Caco-2 (cell line): ENCODE data around the gene ARHGAP4. TPM values are rescaled to one million over a fixed set of nuclear protein-coding genes. Genes with fewer than 3 reads are reported as not detected.

Experiments
- BruUV-seq: library from RNA; stranded (reverse); fragments of 400-500 nt; replicated peaks from 2 replicates; lab custom pipeline; 2021; lab: Mats Ljungman, UMichigan
- CTCF ChIA-PET: fragments of 300-600 bp; sonication (Branson Sonifier 250); formaldehyde crosslinking; loops from one replicate; lab custom pipeline; 2022; ENCODE audit warnings: antibody characterized with exemption; lab: Charles Lee
- POLR2A ChIA-PET: fragments of 300-600 bp; sonication (Branson Sonifier 250); formaldehyde crosslinking; loops from one replicate; lab custom pipeline; 2022; ENCODE audit warnings: antibody characterized with exemption; lab: Charles Lee
- DNase-seq, 2 experiments: peaks; one replicate each; pipeline versions ENCODE4 v3.0.0 to v3.0.0-alpha.2; 2020 to 2022
- H3K27me3 ChIP-seq: replicated peaks from 2 replicates; pipeline ENCODE4 v1.6.0; 2011; ENCODE audit warnings: low read length; ENCODE audit not compliant: control insufficient read depth, insufficient read depth
- H3K36me3 ChIP-seq: 2 replicates; pipeline ENCODE4 v1.5.1; 2011; ENCODE audit warnings: low read length; ENCODE audit not compliant: control insufficient read depth, insufficient read depth
- H3K4me1 ChIP-seq: fragments of 250-450 bp; sonication (Bioruptor Pico); 2 replicates; pipeline ENCODE4 v1.5.1; 2020; ENCODE audit warnings: mild to moderate bottlenecking
- H3K4me3 ChIP-seq: 2 replicates; pipeline ENCODE4 v1.5.1; 2011; ENCODE audit warnings: low read depth, mild to moderate bottlenecking, control low read depth, low read length
- H3K9me3 ChIP-seq: fragments of 250-450 bp; sonication (Bioruptor Pico); 2 replicates; pipeline ENCODE4 v1.5.1; 2020; ENCODE audit warnings: mild to moderate bottlenecking, moderate library complexity
- H3K27ac Mint-ChIP-seq: one replicate; pipeline ENCODE4 v1.8.0; 2022; ENCODE audit warnings: mixed read lengths; ENCODE audit not compliant: unreplicated experiment
- H3K27me3 Mint-ChIP-seq: one replicate; pipeline ENCODE4 v1.8.0; 2022; ENCODE audit warnings: mixed read lengths; ENCODE audit not compliant: insufficient read depth, unreplicated experiment
- H3K36me3 Mint-ChIP-seq: one replicate; pipeline ENCODE4 v1.8.0; 2022; ENCODE audit warnings: mild to moderate bottlenecking, mixed read lengths; ENCODE audit not compliant: insufficient read depth, unreplicated experiment
- H3K4me1 Mint-ChIP-seq: one replicate; pipeline ENCODE4 v1.8.0; 2022; ENCODE audit warnings: low read depth, mixed read lengths; ENCODE audit not compliant: unreplicated experiment
- H3K4me3 Mint-ChIP-seq: one replicate; pipeline ENCODE4 v1.8.0; 2022; ENCODE audit warnings: mild to moderate bottlenecking, moderate library complexity, mixed read lengths; ENCODE audit not compliant: unreplicated experiment
- H3K9me3 Mint-ChIP-seq: one replicate; pipeline ENCODE4 v1.8.0; 2022; ENCODE audit warnings: mixed read lengths; ENCODE audit not compliant: unreplicated experiment
- intact Hi-C: fragments of 100-400 bp; cut with micrococcal nuclease; formaldehyde crosslinking; loops from one replicate; pipeline ENCODE4 v1.10.0; 2022; ENCODE audit not compliant: unreplicated experiment
- total RNA-seq: library from RNA; stranded (reverse); gene quantifications from 2 replicates; pipeline ENCODE4 v1.2.3, GENCODE V29; 2022
- TF ChIP-seq, protein P1 (sequence below), 2 experiments: fragments of 200-600 bp in 1 of 2; IDR thresholded peaks; 1 replicate in 1 of 2; 2 replicates in 1 of 2; pipeline versions ENCODE4 v1.5.1 to v1.8.0; 2011 to 2022; ENCODE audit warnings: antibody characterized with exemption in 1 of 2, control low read depth in 1 of 2, inconsistent platforms in 1 of 2, low read depth in 1 of 2, low read length in 1 of 2, mild to moderate bottlenecking in 1 of 2, moderate library complexity in 1 of 2; ENCODE audit not compliant: insufficient read depth in 1 of 2, severe bottlenecking in 1 of 2, unreplicated experiment in 1 of 2

ARHGAP4 gene
- total RNA-seq, 1 experiment from 2014 or later, result 15.7 TPM

DNA sequence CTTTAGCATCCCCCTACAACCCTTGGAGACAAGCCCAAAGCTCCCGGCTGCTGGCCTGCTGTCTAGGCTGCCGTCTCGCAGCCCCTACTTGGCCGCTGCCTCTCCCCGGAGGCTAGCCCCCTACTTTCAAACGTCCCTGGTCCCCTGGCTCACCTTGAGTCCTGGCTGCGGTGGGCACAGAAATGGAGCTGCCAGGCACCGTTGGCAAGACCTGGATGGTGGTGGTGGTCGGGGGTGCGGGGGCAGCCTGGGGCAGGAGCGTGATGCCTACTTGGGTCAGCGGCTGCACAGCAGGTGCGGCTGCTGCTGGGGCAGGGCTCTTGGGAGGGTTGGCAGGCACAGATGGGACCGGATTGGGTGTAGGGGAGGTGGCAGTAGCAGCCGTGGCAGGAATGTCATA is 33.6 kb upstream of the ARHGAP4 start:
- Histone ChIP-seq H3K9me3 (no peaks in the 10 kb centered on the region), H3K36me3 (peaks cover 3% of the 10 kb centered on the region; the same call in 1 of the 2 replicates), H3K27me3 (no peaks in the 10 kb centered on the region), H3K4me1 (no peaks in the 10 kb centered on the region), H3K4me3 (no peak overlapping the region)
- Mint-ChIP-seq H3K4me3 (no peak overlapping the region), H3K9me3 (no peaks in the 10 kb centered on the region), H3K36me3 (peaks cover 57% of the 10 kb centered on the region), H3K27me3 (no peaks in the 10 kb centered on the region), H3K27ac (no peak overlapping the region), H3K4me1 (no peaks in the 10 kb centered on the region)
- POLR2A ChIA-PET, result no interaction called here
- CTCF ChIA-PET, result no interaction called here
- intact Hi-C loops, result no loop called here
- TF ChIP-seq, protein P1, sequence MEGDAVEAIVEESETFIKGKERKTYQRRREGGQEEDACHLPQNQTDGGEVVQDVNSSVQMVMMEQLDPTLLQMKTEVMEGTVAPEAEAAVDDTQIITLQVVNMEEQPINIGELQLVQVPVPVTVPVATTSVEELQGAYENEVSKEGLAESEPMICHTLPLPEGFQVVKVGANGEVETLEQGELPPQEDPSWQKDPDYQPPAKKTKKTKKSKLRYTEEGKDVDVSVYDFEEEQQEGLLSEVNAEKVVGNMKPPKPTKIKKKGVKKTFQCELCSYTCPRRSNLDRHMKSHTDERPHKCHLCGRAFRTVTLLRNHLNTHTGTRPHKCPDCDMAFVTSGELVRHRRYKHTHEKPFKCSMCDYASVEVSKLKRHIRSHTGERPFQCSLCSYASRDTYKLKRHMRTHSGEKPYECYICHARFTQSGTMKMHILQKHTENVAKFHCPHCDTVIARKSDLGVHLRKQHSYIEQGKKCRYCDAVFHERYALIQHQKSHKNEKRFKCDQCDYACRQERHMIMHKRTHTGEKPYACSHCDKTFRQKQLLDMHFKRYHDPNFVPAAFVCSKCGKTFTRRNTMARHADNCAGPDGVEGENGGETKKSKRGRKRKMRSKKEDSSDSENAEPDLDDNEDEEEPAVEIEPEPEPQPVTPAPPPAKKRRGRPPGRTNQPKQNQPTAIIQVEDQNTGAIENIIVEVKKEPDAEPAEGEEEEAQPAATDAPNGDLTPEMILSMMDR (IDR thresholded peaks at IDR 0.05; ENCODE audit: insufficient read depth in 1 of 2, low read depth in 1 of 2, low read length in 1 of 2, severe bottlenecking in 1 of 2, unreplicated experiment in 1 of 2), result no peak
- BruUV-seq, result no TSS peak
- DNase-seq, result no peak

DNA sequence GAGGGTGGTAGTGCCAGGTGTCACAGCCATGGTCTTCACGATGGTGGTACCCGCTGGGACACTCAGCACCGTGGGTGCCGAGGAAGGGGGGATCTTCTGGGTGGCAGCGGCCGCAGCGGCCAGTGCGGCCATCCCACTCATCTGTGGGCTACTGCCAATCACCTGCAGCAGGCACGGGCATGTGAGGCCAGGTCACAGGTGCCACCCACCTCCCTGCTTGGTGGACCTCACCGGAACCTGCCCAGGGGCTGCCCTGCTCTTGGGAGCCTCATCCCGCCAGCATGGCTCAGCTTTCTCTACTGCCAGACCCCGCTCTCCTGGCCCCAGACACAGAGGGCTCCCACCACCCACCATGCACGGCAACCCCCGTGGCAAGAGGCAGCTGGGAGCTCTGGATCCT is 32.5 kb upstream of the ARHGAP4 start:
- no peaks in the 10 kb centered on the region for H3K27me3 Mint-ChIP-seq
- CTCF ChIA-PET, result no interaction called here
- TF ChIP-seq, protein P1 (IDR thresholded peaks at IDR 0.05; ENCODE audit: insufficient read depth in 1 of 2, low read depth in 1 of 2, low read length in 1 of 2, severe bottlenecking in 1 of 2, unreplicated experiment in 1 of 2), result no peak
- Histone ChIP-seq H3K36me3 (no peaks in the 10 kb centered on the region), H3K27me3 (no peaks in the 10 kb centered on the region), H3K4me1 (no peaks in the 10 kb centered on the region), H3K9me3 (no peaks in the 10 kb centered on the region), H3K4me3 (no peak overlapping the region)
- no TSS peak for BruUV-seq
- H3K27ac Mint-ChIP-seq, result no peak overlapping the region
- DNase-seq, result no peak
- peaks cover 61% of the 10 kb centered on the region for H3K36me3 Mint-ChIP-seq
- POLR2A ChIA-PET, result no interaction called here
- intact Hi-C loops, result no loop called here
- no peaks in the 10 kb centered on the region for H3K9me3 Mint-ChIP-seq
- no peaks in the 10 kb centered on the region for H3K4me1 Mint-ChIP-seq
- H3K4me3 Mint-ChIP-seq, result no peak overlapping the region

DNA sequence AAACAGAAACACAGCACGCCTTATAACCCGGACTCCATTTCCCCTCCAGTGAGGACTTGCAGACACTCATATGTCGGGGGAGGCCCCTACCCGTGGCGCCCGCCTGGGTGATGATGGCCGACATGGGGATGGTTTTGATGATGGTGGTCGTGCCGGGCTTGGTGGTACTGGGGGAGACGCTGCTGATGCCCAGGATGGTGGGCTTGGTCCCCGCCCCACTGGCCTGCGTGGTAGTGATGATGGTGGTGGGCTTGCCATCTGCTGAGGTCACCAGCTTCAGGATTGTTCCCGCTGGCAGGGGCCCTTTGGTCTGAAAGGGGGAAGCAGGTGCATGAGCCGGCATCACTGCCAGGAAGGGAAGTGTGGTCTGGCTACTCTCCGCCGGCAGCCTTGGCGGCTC is 31.2 kb upstream of the ARHGAP4 start:
- POLR2A ChIA-PET, result no interaction called here
- CTCF ChIA-PET, result interaction anchor here (1.6 kb wide), 1 partner anchor 10 kb away, joined by 3 read pairs; no protein-coding TSS in a partner anchor
- H3K4me1 ChIP-seq, result no peaks in the 10 kb centered on the region
- no TSS peak for BruUV-seq
- no peaks in the 10 kb centered on the region for H3K9me3 ChIP-seq
- TF ChIP-seq, protein P1 (IDR thresholded peaks at IDR 0.05; ENCODE audit: insufficient read depth in 1 of 2, low read depth in 1 of 2, low read length in 1 of 2, severe bottlenecking in 1 of 2, unreplicated experiment in 1 of 2), result no peak
- H3K9me3 Mint-ChIP-seq, result no peaks in the 10 kb centered on the region
- no peaks in the 10 kb centered on the region; the same call in 1 of the 2 replicates for H3K36me3 ChIP-seq
- H3K4me3 ChIP-seq, result no peak overlapping the region
- H3K4me1 Mint-ChIP-seq, result no peaks in the 10 kb centered on the region
- no peak for DNase-seq
- H3K36me3 Mint-ChIP-seq, result peaks cover 72% of the 10 kb centered on the region
- intact Hi-C loops, result no loop called here
- H3K27me3 ChIP-seq, result no peaks in the 10 kb centered on the region
- H3K4me3 Mint-ChIP-seq, result no peak overlapping the region
- H3K27me3 Mint-ChIP-seq, result no peaks in the 10 kb centered on the region
- no peak overlapping the region for H3K27ac Mint-ChIP-seq
